Measurements from ENCODE around the gene EMSY.

GRCh38 chr11:76480241-76480640, 35.4 kb downstream of the EMSY start:
- TF ChIP-seq CTCF (conservative IDR thresholded peaks at IDR 0.05) (no peak), ZFX (IDR thresholded peaks at IDR 0.05) (no peak)
